RWPE2 (cell line): Measurements from ENCODE around the gene PKNOX2.
A peak's percentile ranks its signal among the peaks of the same experiment; 100 is the strongest.

Experiments
- ATAC-seq: fragments of 200-7000 bp; cut with Tn5 transposase; 3 replicates; pipeline ENCODE4 v1.9.1; 2021; ENCODE audit warnings: low read depth
- DNase-seq: peaks from one replicate; pipeline ENCODE4 v3.0.0-alpha.2; 2020; ENCODE audit warnings: low spot score
- H3K27ac ChIP-seq: fragments of 450-650 bp; 2 replicates; pipeline ENCODE4 v1.5.1; 2017; ENCODE audit warnings: mild to moderate bottlenecking; ENCODE audit not compliant: poor library complexity, severe bottlenecking
- H3K27me3 ChIP-seq: fragments of 250-450 bp; sonication (Bioruptor Pico); 2 replicates; pipeline ENCODE4 v1.5.1; 2021; ENCODE audit warnings: mild to moderate bottlenecking, moderate library complexity; ENCODE audit not compliant: insufficient read depth, poor library complexity, severe bottlenecking
- H3K36me3 ChIP-seq: fragments of 250-450 bp; sonication (Bioruptor Pico); 2 replicates; pipeline ENCODE4 v1.5.1; 2020; ENCODE audit warnings: low read depth, mild to moderate bottlenecking, moderate library complexity
- H3K4me1 ChIP-seq: fragments of 250-450 bp; sonication (Bioruptor Pico); 2 replicates; pipeline ENCODE4 v1.5.1; 2021; ENCODE audit warnings: mild to moderate bottlenecking, moderate library complexity; ENCODE audit not compliant: insufficient read depth, poor library complexity, severe bottlenecking
- H3K4me3 ChIP-seq: fragments of 250-450 bp; sonication (Bioruptor Pico); 2 replicates; pipeline ENCODE4 v1.5.1; 2021; ENCODE audit warnings: mild to moderate bottlenecking, moderate library complexity; ENCODE audit not compliant: severe bottlenecking
- H3K9me3 ChIP-seq: fragments of 250-450 bp; sonication (Bioruptor Pico); 2 replicates; pipeline ENCODE4 v1.5.1; 2021; ENCODE audit warnings: mild to moderate bottlenecking, moderate library complexity; ENCODE audit not compliant: severe bottlenecking
- TF ChIP-seq, protein P1 (sequence below): fragments of 450-650 bp; IDR thresholded peaks from one replicate; pipeline ENCODE4 v1.5.1; 2017; ENCODE audit warnings: mild to moderate bottlenecking, moderate library complexity; ENCODE audit not compliant: poor library complexity, severe bottlenecking

PKNOX2 gene

DNA sequence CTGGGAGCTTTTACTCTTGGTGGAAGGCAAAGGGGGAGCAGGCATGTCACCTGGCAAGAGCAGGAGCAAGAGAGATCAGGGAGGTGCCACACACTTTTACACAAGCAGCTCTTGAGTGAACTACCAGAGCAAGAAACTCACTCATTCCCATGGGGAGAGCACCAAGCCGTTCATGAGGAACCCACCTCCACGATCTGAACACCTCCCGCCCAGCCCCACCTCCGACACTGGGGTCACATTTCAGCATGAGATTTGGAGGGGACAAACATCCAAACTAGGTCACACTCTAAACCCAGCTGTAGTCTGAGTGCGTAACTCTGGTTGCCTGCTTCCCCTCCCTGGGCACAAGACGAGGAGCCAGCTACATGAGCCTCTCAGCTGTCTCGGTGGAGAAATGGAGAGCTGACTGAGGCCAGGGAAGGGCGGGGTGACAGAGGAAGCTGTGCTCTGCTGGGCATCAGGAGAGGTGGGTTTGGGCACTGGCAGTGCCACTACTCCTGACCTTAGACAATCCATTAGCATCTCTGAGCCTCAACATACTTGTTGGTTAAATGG is 134.6 kb downstream of the PKNOX2 start:
- Histone ChIP-seq H3K36me3 (no peaks in the 10 kb centered on the region), H3K9me3 (no peaks in the 10 kb centered on the region), H3K27me3 (no peaks in the 10 kb centered on the region), H3K27ac (no peak overlapping the region), H3K4me3 (no peak overlapping the region), H3K4me1 (peaks cover 12% of the 10 kb centered on the region)
- DNase-seq (no peak), ATAC-seq (no peak)
- TF ChIP-seq, protein P1, sequence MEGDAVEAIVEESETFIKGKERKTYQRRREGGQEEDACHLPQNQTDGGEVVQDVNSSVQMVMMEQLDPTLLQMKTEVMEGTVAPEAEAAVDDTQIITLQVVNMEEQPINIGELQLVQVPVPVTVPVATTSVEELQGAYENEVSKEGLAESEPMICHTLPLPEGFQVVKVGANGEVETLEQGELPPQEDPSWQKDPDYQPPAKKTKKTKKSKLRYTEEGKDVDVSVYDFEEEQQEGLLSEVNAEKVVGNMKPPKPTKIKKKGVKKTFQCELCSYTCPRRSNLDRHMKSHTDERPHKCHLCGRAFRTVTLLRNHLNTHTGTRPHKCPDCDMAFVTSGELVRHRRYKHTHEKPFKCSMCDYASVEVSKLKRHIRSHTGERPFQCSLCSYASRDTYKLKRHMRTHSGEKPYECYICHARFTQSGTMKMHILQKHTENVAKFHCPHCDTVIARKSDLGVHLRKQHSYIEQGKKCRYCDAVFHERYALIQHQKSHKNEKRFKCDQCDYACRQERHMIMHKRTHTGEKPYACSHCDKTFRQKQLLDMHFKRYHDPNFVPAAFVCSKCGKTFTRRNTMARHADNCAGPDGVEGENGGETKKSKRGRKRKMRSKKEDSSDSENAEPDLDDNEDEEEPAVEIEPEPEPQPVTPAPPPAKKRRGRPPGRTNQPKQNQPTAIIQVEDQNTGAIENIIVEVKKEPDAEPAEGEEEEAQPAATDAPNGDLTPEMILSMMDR, result no peak

DNA sequence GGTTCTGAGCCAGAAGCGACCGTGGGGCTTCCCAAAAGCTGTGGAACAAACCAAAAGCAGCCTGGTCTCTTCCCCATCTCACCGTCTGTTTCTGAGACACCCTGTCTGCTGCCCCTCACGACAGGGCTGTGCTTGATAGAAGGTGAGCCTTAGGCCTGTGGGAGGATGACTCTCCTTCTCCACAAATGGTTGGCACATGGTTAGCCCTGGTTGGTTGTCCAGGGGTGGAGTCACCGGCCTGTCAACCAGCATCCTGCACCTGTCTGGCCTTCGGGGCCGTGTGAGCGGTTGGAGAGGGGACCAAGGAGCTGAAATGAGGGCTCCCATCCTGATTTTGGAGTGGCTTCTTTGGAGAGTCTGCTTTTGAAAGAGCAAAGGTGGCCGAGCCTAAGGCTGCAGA is 135.3 kb downstream of the PKNOX2 start:
- Histone ChIP-seq H3K4me3 (no peak overlapping the region), H3K36me3 (no peaks in the 10 kb centered on the region), H3K27ac (peak overlapping the region; percentile 43), H3K4me1 (peaks cover 12% of the 10 kb centered on the region), H3K9me3 (no peaks in the 10 kb centered on the region), H3K27me3 (no peaks in the 10 kb centered on the region)
- DNase-seq (no peak), ATAC-seq (no peak)
- TF ChIP-seq, protein P1, result no peak

DNA sequence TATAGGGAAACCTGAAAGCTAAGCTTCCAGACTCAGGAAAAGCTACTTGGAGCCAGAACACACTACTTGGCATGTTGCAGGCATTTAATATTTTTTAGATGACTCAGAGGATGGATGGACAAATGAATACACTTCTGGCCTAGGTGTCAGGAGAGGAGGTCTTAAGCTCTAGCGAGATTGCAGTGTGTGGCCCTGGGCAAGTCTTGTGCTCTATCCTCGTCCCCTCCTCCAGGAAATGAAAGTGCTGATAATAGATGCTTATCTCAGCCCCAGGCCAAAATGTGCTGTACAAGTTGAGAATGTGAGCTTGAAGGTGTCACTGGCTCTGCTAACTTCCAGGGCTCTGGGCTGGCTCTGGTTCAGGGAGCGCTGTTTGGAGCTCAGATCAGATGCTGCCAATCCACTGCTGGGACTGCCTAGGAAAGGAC is 136.3 kb downstream of the PKNOX2 start:
- TF ChIP-seq, protein P1, result no peak
- no peaks in the 10 kb centered on the region for H3K36me3 ChIP-seq
- H3K4me1 ChIP-seq, result peaks cover 12% of the 10 kb centered on the region
- H3K27me3 ChIP-seq, result no peaks in the 10 kb centered on the region
- no peaks in the 10 kb centered on the region for H3K9me3 ChIP-seq
- DNase-seq (no peak), ATAC-seq (peak; percentile 95)
- H3K27ac ChIP-seq, result peak overlapping the region; percentile 43
- no peak overlapping the region for H3K4me3 ChIP-seq

DNA sequence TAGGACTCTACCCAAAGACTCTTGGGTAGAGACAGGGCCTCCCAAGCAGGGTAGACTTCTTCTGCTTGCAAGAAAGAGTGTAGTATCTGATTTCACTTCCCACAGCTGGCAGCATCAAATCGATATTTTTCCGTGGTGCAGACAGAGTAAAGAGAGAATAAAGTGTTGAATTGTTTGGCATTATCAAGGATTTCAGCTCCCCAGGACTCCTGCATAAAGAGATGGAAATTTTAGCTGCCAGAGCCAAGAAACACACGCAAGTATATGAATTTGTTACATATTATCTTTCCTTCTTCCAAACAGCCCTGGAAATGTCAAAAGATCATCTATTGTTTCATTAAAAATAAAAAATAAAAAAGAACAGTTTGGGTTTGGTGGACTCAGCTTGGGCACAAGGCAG is 136.8 kb downstream of the PKNOX2 start:
- ATAC-seq (no peak), DNase-seq (no peak)
- H3K27ac ChIP-seq, result peak overlapping the region; percentile 43
- no peak overlapping the region for H3K4me3 ChIP-seq
- H3K36me3 ChIP-seq, result no peaks in the 10 kb centered on the region
- H3K4me1 ChIP-seq, result peaks cover 12% of the 10 kb centered on the region
- H3K9me3 ChIP-seq, result no peaks in the 10 kb centered on the region
- TF ChIP-seq, protein P1, result no peak
- no peaks in the 10 kb centered on the region for H3K27me3 ChIP-seq

DNA sequence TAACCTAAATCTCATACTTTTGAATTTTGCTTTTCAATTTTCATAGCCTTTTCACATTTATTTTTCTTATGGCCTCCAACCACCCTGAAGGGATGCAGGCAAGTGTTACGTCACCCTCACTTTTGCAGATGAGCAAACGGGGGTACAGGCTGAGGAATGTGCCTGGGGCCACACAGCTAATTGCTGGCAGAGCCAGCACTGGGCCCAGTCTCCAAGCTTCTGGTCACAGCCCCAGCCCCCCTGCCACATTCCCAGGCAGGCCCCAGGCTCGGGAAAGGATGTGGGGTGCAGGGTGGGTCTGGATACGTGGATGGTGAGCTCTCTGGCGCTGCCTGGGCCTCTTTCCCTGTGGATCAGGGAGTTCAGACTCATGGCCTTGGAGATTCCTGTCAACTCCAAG is 138.6 kb downstream of the PKNOX2 start:
- H3K4me1 ChIP-seq, result peaks cover 12% of the 10 kb centered on the region
- no peaks in the 10 kb centered on the region for H3K9me3 ChIP-seq
- TF ChIP-seq, protein P1, result no peak
- H3K27me3 ChIP-seq, result no peaks in the 10 kb centered on the region
- H3K27ac ChIP-seq, result no peak overlapping the region
- no peak for ATAC-seq
- H3K36me3 ChIP-seq, result no peaks in the 10 kb centered on the region
- H3K4me3 ChIP-seq, result no peak overlapping the region
- no peak for DNase-seq
